ENCODE data around the gene ATG7.

The ATG7 gene

DNA sequence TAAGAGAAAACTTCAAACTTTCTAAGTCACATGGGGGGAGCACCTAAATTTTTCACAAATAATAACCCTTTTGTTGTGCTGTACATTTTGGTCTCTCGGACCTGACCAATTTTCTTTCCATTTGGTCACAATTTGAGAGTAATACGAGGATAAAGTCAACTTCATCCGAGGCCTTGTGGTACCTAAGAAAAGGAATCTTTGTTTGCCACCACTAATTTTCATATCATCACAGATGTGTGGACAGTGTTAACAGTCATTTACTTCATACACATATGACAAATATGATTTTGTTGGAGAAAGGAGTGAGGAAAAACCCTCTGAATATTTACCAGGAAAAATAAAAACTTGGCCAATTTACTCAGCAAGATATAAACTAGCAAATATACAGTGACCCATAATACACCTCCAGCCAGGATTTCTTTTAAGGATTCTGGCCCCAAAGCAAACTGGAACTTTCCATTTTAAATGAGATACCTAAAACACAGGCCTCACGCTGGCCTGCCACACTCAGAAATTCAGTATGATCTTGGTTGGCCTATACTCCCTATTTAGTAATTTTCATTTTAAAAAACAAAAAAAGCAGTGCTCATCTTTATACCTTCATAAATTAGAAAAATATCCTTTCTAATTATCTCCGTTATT lies 330.8 kb downstream of the ATG7 start:
- DNase-seq: no peak

DNA sequence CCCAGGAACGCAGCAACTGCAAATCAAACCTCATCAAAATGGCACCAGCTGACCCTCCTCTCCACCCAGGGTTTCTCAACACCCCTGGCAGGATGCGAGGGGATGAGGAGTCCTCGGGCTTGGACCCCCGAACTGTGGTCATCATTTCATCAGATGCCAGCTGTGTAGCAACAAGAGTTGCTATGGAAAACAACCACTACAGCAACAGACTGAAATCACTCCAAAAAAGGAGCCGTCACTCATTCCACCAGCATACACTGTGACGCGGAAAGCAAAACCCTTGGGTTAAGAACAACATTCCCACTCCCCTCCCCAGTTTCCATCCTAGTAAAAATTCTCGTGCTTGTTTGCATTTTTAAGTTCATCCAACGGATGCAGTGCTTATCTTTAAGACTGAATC lies 331.4 kb downstream of the ATG7 start:
- no peak for DNase-seq

DNA sequence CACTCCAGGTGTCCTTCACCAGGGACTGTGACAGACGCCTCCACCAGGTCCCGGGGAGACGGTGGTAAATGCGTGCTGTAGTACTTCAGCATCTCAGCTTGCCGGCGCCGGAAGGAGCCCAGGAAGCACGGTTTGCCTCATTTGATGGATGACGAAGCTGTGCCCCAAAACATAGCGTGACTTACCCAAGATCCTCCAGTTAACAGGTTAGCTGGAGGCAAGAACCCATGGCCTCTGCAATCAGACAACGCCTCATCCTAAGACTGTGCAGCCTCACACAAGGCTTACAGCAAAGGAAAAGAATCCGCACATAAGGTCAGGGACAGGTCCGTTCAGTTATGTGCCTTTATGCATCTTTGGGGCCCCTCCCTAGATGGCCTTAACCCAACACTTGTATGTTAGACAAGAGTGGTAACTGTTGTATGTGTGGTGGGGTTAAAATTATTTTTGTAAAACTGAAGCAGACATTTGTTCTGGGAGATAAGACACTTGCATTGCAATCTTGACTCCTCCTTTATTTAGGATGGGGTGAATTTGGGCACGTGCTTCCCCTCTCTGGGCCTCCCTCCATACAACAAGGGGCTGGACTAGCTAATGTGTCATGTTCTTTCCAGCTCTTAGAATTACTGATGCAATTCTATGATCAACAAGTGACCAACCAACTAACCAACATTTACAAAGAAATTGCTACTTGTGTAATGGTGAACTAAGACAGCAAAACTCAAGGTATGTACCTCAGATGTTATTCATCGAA lies 332.1 kb downstream of the ATG7 start:
- no peak for DNase-seq

DNA sequence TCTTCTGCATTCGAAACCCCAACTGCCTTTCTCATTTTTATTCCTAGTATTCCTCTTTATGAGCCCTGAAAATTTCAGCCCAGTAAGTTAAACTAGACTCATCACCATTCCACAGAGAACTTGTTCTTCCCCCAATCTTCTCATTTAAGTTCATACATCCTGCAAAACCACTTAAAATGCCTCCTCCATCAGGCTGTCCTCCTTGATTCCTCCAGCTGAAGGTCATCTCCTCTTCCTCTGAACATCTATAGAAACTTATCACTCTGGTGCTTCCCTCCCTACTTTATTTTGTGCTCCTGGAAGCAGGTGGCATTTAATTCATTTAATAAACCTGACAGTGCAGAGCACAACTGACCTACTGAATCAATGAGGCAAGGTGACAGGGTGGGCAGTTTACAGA lies 333.2 kb downstream of the ATG7 start:
- DNase-seq: no peak

DNA sequence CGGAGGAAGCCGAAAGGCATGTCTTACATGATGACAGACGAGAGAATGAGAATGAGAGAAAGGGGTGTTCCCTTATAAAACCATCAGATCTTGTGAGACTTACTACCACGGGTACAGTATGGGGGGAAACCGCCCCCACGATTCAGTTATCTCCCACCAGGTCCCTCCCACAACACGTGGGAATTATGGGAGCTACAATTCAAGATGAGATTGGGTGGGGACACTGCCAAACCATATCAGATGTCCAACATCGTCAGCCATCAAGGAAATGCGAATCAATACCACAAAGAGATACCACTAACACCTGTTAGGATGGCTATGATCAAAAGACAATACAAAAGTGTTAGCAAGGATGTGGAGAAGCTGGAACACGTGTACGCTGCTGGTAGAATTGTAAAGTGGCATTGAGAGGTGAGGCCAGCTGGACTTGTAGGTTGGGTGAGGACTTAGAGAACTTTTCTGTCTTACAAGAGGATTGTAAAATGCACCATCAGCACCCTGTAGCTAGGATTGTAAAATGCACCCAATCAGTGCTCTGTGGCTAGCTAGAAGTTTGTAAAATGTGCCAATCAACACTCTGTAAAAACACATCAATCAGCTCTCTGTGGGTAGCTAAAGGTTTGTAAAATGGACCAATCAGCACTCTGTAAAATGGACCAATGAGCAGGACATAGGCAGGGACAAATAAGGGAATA lies 334.0 kb downstream of the ATG7 start:
- no peak for DNase-seq

DNA sequence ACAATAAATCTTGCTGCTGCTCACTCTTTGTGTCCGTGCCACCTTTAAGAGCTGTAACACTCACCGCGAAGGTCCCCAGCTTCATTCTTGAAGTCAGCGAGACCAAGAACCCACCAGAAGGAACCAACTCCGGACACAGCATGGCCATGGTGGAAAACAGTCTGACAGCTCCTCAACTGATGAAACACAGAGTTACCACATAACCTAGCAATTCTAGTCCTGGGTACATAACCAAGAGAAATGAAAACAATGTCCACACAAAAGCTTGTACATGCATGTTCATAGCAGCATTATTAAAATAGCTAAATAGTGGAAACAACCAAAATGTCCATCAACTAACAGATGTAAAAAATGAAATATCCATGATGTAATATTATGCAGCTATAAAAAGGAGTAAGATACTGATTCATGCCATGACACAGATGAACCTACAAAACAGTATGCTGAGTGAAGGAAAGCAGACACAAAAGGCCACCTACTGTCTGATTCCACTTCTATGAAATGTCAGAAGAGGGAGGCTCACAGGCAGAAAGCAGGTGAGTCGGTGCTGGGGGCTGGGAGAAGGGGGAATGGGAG lies 334.8 kb downstream of the ATG7 start:
- DNase-seq: no peak

All from NCI-H1105 (cell line).